GM12872 (cell line): ENCODE measurements around the gene ERRFI1.

Experiments
- TF ChIP-seq, protein P1 (sequence below): IDR thresholded peaks from 3 replicates; pipeline ENCODE4 v1.5.1; 2011; ENCODE audit warnings: low read depth, mild to moderate bottlenecking, low read length, moderate library complexity; ENCODE audit not compliant: insufficient read depth

The ERRFI1 gene

DNA sequence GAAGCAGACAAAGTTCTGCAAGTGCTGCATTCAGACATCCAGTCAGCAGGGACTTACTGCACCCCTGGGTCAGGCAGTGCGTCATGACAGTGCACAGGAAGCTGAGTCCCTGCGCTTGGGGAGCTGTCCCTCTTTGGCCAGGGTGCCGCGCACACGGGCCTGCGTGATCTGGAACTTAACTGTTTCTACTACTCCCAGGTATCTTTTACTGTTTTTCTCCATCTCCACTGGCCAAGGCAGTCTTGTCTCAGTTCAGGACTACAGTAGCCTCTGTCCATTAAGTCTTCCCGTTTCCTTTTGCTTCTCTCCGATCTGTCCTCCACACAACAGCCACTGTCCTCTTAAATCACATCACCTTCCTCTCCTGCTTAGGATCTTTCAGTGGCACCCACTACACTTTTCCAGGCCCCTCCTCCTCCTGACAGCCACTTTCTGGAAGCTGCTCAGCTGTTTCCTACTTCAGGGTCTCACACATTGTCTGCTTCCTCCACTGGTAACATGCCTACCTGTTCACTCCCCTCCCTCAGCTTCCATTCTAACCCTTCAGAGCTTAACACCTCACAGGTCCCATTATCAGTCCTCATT lies 15.9 kb downstream of the ERRFI1 start:
- TF ChIP-seq, protein P1, sequence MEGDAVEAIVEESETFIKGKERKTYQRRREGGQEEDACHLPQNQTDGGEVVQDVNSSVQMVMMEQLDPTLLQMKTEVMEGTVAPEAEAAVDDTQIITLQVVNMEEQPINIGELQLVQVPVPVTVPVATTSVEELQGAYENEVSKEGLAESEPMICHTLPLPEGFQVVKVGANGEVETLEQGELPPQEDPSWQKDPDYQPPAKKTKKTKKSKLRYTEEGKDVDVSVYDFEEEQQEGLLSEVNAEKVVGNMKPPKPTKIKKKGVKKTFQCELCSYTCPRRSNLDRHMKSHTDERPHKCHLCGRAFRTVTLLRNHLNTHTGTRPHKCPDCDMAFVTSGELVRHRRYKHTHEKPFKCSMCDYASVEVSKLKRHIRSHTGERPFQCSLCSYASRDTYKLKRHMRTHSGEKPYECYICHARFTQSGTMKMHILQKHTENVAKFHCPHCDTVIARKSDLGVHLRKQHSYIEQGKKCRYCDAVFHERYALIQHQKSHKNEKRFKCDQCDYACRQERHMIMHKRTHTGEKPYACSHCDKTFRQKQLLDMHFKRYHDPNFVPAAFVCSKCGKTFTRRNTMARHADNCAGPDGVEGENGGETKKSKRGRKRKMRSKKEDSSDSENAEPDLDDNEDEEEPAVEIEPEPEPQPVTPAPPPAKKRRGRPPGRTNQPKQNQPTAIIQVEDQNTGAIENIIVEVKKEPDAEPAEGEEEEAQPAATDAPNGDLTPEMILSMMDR = no peak

GRCh38 chr1:8009043-8010002 lies 16.8 kb downstream of the ERRFI1 start:
- TF ChIP-seq, protein P1 = no peak

DNA sequence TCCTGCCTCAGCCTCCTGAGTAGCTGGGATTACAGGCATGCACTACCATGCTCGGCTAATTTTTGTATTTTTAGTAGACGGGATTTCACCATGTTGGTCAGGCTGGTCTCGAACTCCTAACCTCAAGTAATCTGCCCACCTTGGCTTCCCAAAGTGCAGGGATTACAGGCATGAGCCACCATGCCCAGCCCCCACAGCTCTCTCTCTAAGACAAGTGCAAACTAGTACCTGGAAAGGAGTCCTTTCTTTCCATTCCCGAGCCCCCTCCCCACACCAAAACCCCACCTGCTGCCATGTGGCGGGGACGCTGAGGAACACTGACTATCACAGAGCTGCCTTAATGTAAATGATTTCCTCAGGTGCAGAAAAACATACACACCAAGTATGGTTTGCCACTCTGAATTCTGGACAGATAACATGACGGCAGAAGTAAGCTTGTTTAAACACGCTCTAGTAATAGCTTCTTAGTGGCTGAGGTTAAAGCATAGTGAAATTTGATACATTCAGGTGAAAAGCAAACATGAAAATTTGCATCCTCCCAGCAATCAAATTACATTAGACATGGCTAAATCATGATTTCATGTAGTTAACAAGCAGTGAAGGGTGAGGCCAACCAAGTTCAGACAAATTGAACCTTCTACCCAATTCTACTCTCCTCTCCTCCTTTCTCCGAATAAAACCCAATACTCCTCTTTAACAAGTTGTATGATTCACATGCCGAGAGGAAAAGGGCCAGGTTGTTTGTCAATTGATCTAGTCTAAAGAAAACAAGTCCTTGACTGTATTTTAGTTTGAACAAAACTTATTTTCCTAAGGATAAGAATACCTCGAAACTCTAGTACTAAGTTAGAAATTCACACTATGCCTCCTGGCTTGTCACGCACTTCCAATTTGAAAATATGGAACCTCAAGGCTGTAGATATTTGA lies 19.8 kb downstream of the ERRFI1 start:
- TF ChIP-seq, protein P1 = no peak

- TF ChIP-seq, protein P1 = no peak
Measured at GRCh38 chr1:8004803-8005573, 21.1 kb downstream of the ERRFI1 start.

- TF ChIP-seq, protein P1 = no peak
Measured at GRCh38 chr1:8004113-8004802, 21.9 kb downstream of the ERRFI1 start.

- TF ChIP-seq, protein P1 = no peak
Measured at GRCh38 chr1:8003438-8004112, 22.5 kb downstream of the ERRFI1 start.
